ENCODE data around the gene TMEM151B. TPM values are rescaled to one million over a fixed set of nuclear protein-coding genes. Genes with fewer than 3 reads are reported as not detected.
"Not testable (repeated sequence)": the region's sequence is repeated elsewhere in the genome, so short reads cannot be mapped to it uniquely, and the experiment has no call there.

Gene TMEM151B
- total RNA-seq, 1 donor from 2014 or later, result 4.7 TPM

DNA sequence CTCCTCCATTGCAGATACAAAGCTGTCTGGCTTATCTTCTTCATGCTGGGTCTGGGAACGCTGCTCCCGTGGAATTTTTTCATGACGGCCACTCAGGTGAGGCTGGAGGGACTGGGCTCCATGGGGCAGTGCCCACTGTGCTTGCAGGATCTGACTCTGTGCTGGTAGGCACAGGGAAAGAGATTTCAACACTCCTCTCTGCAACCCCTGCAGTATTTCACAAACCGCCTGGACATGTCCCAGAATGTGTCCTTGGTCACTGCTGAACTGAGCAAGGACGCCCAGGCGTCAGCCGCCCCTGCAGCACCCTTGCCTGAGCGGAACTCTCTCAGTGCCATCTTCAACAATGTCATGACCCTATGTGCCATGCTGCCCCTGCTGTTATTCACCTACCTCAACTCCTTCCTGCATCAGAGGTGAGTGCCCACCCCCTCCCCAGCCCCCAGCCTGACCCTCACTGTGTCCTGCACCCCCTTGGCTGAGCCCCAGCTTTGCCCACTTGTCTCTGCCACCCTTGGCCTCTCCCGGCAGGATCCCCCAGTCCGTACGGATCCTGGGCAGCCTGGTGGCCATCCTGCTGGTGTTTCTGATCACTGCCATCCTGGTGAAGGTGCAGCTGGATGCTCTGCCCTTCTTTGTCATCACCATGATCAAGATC lies 40.7 kb upstream of the TMEM151B start:
- TF ChIP-seq CTCF (IDR thresholded peaks at IDR 0.05; ENCODE audit: unreplicated experiment), result no peak
- no peak overlapping the region for H3K27ac Mint-ChIP-seq
- no peaks in the 10 kb centered on the region for H3K9me3 Mint-ChIP-seq (ENCODE audit: low read depth)
- H3K27me3 Mint-ChIP-seq, result peaks cover 4% of the 10 kb centered on the region
- peaks cover 20% of the 10 kb centered on the region for H3K4me1 Mint-ChIP-seq (ENCODE audit: low read depth)
- H3K36me3 Mint-ChIP-seq (ENCODE audit: insufficient read depth), result peaks cover 5% of the 10 kb centered on the region
- DNase-seq (ENCODE audit: low spot score, unreplicated experiment), result no peak
- H3K4me3 Mint-ChIP-seq (ENCODE audit: low read depth), result no peak overlapping the region

- H3K9me3 Mint-ChIP-seq (ENCODE audit: low read depth), result no peaks in the 10 kb centered on the region
- DNase-seq (ENCODE audit: low spot score, unreplicated experiment), result no peak
- H3K36me3 Mint-ChIP-seq (ENCODE audit: insufficient read depth), result peaks cover 5% of the 10 kb centered on the region
- H3K27me3 Mint-ChIP-seq, result no peaks in the 10 kb centered on the region
- no peak for TF ChIP-seq CTCF (IDR thresholded peaks at IDR 0.05; ENCODE audit: unreplicated experiment)
- peaks cover 18% of the 10 kb centered on the region for H3K4me1 Mint-ChIP-seq (ENCODE audit: low read depth)
- H3K4me3 Mint-ChIP-seq (ENCODE audit: low read depth), result no peak overlapping the region
- no peak overlapping the region for H3K27ac Mint-ChIP-seq
Measured at GRCh38 chr6:44230034-44230675, 40.1 kb upstream of the TMEM151B start.

GRCh38 chr6:44231426-44231825 lies 38.8 kb upstream of the TMEM151B start:
- DNase-seq (ENCODE audit: low spot score, unreplicated experiment); H3K27ac Mint-ChIP-seq; H3K36me3 Mint-ChIP-seq (ENCODE audit: insufficient read depth); H3K4me3 Mint-ChIP-seq (ENCODE audit: low read depth); H3K9me3 Mint-ChIP-seq (ENCODE audit: low read depth); H3K27me3 Mint-ChIP-seq: not testable (repeated sequence)
- H3K4me1 Mint-ChIP-seq (ENCODE audit: low read depth), result peaks cover 11% of the 10 kb centered on the region

- no peak overlapping the region for H3K27ac Mint-ChIP-seq
- H3K27me3 Mint-ChIP-seq, result no peaks in the 10 kb centered on the region
- peaks cover 10% of the 10 kb centered on the region for H3K4me1 Mint-ChIP-seq (ENCODE audit: low read depth)
- H3K4me3 Mint-ChIP-seq (ENCODE audit: low read depth), result no peak overlapping the region
- H3K36me3 Mint-ChIP-seq (ENCODE audit: insufficient read depth), result peaks cover 5% of the 10 kb centered on the region
- TF ChIP-seq CTCF (IDR thresholded peaks at IDR 0.05; ENCODE audit: unreplicated experiment), result no peak
- no peaks in the 10 kb centered on the region for H3K9me3 Mint-ChIP-seq (ENCODE audit: low read depth)
- DNase-seq (ENCODE audit: low spot score, unreplicated experiment), result no peak
Measured at GRCh38 chr6:44232676-44233566, 37.3 kb upstream of the TMEM151B start.

GRCh38 chr6:44233567-44234100 lies 36.6 kb upstream of the TMEM151B start:
- no peak for DNase-seq (ENCODE audit: low spot score, unreplicated experiment)
- peaks cover 10% of the 10 kb centered on the region for H3K4me1 Mint-ChIP-seq (ENCODE audit: low read depth)
- H3K27me3 Mint-ChIP-seq, result peaks cover 2% of the 10 kb centered on the region
- no peak for TF ChIP-seq CTCF (IDR thresholded peaks at IDR 0.05; ENCODE audit: unreplicated experiment)
- H3K27ac Mint-ChIP-seq, result peak overlapping the region; percentile 31
- H3K36me3 Mint-ChIP-seq (ENCODE audit: insufficient read depth), result peaks cover 5% of the 10 kb centered on the region
- no peaks in the 10 kb centered on the region for H3K9me3 Mint-ChIP-seq (ENCODE audit: low read depth)
- H3K4me3 Mint-ChIP-seq (ENCODE audit: low read depth), result no peak overlapping the region

Data from progenitor cell of endocrine pancreas (in vitro differentiated cells).